GM18520 (cell line): ENCODE measurements around the gene P4HTM.

Source experiments
- ATAC-seq: cut with Tn5 transposase; IDR thresholded peaks from one replicate; pipeline ENCODE4 v1.9.1; 2021; ENCODE audit not compliant: unreplicated experiment

The P4HTM gene, protein sequence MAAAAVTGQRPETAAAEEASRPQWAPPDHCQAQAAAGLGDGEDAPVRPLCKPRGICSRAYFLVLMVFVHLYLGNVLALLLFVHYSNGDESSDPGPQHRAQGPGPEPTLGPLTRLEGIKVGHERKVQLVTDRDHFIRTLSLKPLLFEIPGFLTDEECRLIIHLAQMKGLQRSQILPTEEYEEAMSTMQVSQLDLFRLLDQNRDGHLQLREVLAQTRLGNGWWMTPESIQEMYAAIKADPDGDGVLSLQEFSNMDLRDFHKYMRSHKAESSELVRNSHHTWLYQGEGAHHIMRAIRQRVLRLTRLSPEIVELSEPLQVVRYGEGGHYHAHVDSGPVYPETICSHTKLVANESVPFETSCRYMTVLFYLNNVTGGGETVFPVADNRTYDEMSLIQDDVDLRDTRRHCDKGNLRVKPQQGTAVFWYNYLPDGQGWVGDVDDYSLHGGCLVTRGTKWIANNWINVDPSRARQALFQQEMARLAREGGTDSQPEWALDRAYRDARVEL

DNA sequence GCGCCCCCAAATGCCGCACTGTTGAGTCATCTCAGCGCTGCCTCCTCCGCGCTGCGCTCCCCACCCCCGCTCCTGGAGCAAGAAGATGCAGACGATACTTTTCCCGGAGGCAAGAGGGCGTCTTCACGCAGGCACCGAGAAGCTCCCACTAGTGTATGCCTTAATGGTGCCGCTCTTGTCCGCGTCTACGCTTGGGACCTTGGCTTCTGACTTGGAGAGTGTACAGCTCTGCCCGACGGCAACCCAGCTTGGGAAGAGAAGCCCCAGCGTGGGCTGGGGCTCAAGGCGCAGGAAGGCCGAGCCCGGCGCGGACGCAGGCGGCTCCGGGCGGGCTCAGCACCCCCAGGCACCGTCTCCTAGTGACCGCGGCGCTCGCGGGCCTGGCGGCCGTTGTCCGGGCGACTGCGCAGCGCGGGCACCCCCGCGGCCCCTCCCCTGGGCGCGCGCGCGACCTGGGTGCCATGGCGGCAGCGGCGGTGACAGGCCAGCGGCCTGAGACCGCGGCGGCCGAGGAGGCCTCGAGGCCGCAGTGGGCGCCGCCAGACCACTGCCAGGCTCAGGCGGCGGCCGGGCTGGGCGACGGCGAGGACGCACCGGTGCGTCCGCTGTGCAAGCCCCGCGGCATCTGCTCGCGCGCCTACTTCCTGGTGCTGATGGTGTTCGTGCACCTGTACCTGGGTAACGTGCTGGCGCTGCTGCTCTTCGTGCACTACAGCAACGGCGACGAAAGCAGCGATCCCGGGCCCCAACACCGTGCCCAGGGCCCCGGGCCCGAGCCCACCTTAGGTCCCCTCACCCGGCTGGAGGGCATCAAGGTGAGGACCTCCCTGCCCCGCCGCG, at the start of gene P4HTM:
Gene P4HTM (plus strand): TSS at position 446 of the 840 bp plus-strand sequence. CDS start 16 bp downstream, at position 462.
- peak; percentile 47 for ATAC-seq

DNA sequence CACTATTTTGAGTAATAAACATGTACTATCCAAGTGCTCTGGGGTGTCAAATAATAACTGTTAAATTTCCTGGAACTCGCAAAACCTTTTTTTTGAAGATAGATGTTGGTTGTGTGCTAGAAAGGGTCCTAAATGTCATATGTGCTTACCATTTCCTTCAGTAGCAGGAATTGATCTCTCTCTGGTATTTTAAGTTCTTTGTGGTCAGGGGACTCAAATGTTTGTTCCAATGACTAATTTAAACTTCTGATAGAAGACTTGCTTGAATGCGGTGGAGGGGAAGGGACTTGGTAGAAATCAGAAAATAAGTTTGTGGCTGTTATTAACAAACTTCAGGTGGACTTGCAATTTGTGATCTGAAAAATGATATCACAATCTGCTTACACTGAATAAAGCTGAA, 44.6 kb upstream of the P4HTM start:
- no peak for ATAC-seq

DNA sequence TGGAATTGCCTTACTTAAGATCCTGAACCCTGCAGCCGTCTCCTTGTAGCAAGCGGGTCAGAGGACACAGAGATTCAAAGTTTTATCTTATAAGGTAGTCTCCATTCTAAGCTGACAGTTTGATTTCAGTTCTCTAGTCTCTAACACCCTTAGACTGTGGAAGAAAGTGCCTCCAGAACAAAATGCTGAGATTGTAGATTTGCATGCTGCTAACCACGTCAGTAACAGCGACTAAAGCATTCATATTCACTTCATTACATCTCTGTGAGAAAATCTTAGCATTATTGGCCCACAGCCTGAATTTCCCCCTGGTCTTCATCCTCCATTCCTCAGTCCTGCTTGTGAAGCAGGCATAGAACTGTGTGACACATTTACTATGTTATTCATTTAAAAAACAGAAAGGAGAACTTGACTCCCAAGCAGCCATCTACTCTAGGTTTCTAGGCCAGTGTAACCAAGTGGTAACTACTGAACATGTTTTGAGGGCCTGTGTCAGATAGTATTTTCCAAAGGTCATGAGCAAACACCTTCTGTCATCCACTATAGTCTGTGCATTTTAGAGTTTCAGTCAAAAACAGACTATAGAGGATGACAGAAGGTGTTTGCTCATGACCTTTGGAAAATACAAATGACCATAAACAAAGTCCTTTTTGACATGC, 44.0 kb upstream of the P4HTM start:
- no peak for ATAC-seq

DNA sequence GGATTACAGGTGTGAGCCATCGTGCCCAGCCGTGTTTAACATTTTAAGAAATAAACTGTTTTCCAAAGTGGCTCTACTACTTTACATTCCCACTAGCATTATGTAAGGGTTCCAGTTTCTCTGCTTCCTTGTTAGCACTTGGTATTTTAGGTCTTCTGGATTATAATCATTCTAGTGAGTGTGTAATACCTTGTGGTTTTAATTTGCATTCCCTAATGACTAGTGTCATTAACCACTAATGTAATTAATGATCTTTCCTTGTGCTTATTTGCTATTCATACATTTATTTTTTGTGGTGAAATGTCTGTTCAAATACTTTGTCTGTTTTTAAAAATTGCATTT, 40.7 kb upstream of the P4HTM start:
- ATAC-seq, result no peak

DNA sequence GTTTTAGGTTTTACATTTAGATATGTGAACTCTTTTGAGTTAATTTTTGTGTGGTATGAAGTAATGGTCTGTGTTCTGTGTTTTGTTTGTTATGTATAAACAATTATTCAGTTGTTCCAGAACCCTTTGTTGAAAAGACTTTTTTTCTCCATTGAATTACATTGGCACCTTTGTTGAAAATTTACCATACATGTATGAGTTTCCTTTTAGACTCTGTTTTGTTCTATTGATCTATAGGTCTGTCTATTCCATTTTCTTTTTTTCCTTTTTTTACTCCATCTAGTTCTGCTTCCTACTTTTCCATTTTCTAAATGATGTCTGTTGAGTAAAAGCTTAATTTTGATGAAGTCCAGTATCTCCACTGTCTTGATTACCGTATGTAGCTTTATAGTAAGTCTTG, 40.0 kb upstream of the P4HTM start:
- no peak for ATAC-seq

DNA sequence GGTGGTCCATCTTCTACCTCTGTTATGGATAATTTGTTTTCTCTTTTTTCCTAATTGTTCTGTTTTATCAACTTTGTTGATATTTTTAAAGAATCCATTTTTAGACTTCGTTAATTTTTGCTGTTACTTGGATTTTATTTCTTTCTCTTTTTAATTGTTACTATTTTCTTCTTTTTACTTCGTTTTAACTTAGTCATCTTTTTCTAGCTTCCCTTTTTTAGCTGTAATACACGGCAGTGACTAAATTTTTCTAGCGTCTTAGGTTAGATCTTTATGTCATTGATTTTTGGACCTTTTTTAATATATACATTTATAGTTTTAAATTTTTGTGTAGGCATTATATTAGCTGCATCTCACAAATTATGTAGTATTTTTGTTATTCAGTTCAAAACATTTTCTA, 38.3 kb upstream of the P4HTM start:
- ATAC-seq, result no peak

DNA sequence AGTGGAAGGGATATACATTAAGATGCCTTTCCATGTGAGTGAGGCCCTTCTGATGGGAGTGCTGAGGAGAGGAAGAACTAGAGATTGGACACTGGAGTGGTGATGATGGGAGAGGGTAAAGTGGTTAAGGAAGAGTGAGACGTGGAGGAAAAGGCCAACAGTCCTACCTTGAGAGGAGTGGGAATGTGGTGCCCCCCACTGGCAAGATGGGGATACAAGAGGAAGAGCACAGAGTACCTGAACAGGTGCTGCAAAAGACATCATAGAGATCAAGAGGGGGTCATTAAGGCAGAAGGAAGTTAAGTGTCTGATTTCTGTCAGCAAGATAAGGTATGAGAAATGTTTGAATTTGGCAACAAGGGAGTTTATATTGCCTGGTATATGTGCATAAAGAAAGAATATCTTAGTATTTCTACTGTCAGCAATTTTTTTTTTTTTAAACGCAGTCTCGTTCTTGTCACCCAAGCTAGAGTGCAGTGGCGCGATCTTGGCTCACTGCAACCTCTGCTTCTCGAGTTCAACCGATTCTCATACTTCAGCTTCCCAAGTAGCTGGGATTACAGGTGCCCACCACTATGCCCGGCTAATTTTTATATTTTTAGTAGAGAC, 37.4 kb upstream of the P4HTM start:
- no peak for ATAC-seq

DNA sequence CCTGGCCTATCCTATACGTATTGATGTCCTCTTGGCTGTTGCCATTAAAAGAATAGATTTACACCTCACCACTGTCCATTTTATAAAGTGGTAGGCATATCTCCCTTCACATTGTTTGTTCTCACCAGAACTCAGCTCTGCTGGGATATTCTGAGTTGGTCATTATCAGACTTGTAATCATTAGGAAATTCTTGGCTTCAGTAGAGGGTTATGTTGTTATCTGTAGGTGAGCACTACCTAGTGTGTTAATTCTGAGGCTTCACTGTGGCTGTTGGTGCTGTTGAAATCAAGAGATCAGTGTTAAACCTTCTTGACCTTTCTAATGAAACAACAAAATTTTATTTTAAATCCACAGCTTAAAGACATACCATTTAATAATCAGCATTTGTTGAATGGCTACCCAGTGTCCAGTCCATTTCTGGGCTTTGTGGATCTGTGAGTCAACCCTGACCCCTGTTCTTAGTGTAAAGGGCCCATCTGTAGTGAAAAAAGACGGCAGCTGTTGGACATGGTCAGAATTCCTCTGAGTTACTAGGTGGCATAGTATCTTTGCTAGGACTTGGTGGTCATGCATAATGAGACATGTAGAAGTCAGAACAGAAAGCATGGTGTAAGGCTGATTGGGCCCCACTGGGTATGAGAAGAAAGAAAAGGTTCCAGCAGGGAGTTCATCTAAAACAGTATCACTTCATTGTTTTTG, 32.9 kb upstream of the P4HTM start:
- ATAC-seq, result no peak

DNA sequence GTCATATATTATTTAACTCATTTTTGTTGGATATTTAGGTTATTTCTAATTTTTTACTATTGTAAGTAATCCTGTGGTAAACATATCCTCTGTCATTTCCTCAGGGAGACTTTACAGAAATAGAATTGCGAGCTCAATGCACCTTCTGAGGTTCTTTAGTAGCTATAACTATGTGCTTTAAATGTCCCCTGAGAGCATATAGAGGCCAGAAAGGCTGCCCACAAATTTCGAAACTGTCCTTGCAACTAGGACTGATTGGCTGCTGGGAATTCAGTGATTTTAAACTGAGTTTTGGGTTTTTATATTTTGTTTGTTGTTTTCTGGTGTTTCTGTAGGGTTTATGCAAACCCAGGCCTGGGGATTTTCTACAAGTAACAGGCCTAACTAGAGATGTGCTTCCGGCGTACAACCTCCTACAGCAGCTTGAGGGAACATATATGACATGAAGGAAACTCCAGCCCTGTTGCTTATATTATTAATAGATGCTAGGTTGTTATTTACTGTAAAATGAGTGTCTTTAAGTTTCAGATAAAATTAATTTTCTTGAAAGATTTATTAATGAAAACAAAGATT, 29.1 kb upstream of the P4HTM start:
- ATAC-seq, result no peak

DNA sequence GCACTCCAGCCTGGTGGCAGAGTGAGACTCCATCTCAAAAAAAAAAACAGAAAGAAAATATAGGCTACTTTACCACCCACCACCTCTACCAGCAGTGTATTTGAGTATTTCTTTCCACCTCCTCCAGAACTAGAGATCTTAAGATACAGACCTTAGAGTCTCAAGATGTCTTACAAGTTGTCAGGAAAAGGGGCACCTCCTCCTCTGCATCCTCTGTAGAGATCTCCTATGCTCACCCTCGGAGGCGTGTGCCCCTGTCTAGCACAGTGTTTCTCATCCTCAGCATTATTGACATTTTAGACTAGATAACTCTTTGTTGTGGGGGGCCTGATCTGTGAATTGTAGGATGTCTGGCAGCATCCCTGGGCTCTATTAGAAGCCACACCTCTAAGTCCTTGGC, 27.7 kb upstream of the P4HTM start:
- ATAC-seq, result no peak

DNA sequence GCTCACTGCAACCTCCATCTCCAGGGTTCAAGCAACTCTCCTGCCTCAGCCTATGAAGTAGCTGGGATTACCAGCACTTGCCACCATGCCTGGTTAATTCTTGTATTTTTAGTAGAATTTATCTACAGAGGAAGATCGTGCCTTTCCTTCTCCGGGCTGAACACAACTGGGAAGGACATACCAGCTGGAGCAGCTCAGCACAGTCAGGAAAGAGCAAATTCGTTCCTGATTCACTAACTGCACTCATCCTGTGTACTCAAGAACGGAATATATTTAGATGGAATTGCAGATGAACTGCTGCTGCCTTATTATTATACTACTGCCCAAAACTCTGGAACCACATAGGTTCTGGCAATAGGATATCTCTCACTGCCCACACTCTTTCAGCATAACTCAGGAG, 27.1 kb upstream of the P4HTM start:
- no peak for ATAC-seq

DNA sequence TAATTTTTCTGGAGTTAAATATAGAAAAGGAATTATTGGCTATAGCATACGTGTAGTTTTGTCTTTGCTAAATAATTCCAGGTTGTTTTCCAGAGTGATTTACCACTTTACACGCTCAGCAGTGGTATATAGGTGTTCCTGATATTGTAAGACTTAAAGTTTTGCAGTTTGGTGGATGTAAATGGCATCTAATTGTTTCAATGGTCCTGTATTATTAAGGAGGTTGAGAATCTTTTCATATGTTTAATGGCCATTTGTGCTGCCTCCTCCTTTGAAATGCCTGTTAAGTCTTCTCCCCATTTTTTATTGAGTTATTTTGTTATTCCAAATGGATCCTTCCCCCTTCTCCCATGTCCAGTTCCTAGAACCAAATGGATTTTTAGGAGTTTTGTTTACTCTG, 26.4 kb upstream of the P4HTM start:
- no peak for ATAC-seq

DNA sequence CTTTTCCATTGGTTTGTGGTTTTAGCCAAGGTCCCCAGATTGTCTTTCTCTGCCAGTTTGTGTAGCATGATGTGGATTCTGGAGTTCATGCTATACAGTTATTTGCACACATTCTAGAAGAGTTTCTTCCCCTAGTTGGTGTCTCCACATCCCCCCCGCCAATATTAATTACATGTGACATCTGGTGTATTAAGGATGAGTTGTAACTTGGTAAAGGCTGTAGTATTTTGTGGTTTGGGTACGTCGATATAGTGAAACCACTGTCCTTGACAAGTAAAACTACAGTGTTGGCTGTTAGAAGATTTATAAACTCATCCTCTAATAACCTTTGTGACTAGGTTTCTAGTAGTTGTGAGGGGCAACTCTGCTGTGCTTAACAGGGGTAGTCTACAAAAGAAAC, 23.7 kb upstream of the P4HTM start:
- no peak for ATAC-seq

DNA sequence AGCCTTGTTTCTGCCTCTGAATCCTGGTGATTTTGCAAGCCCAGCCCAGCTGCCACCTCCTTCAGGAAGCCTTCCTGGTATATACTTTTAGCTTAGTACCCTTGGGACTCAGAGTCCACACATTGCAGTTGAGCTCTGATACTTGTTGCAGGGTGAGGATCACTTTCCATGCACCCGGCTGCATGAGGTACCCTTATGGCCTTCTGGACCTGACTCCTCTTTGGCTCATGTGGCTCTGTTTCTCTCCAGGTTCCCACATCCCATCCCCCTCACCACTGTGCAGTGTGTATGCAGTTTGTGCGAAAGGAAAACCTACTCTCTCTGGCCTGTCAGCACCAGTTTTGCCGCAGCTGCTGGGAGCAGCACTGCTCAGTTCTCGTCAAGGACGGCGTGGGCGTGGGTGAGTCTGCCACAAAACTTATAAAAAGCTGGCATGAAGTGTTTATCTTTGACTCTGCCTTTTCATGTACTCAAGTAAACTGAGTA, 23.1 kb upstream of the P4HTM start:
- ATAC-seq, result no peak

DNA sequence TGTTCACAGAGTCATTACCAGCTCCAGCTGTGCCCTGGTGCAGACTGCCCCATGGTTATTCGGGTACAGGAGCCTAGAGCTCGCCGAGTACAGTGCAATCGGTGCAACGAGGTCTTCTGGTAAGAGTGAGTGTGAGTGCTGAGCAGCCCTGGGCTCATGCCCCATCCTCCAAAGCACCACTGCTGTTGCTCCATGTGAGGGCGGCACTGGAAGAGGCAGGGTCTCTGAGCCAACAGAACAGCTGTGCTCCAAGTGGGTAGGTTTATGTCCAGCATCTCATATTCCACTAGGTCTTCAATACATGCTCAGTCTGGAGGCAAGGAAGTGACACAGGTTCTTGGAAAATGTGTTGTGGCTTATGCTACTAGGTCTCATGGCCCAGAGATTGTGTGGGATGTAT, 19.5 kb upstream of the P4HTM start:
- no peak for ATAC-seq

DNA sequence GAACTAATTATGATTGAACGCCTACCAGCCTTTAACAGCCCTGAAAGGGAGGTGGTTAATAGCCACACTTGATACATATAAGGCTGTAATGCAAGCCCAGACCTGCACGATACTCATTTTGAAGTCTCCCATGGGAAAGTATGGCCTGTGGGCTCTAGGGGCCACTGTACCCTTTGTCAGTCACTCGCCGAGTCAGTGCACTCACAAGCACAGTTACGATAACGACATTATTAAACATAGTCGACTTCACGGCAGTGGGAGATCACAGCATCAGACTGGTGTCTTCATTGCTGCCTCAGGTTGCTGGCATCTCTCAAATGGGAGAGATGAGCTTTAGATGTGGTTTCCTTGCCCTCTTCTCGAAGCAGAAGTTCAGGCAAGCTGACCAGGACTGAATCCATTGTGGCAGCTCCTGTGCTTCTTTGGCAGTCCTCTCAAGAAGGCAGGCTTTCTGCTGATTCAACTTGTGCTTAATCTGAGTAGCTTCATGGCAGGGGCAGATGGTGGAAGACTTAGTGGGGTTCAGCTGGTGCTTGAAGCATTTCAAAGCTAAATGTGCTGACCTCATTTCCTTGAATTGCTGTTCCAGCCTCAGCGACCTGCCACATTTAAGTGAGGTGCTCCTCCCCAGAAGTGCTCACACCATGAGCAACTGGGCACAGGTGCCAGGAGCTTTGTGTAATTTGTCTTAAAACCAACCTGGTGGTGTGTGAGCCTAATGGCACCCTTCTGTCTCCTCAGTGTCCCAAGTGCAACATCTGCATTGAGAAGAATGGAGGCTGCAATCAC, 15.8 kb upstream of the P4HTM start:
- ATAC-seq, result no peak

DNA sequence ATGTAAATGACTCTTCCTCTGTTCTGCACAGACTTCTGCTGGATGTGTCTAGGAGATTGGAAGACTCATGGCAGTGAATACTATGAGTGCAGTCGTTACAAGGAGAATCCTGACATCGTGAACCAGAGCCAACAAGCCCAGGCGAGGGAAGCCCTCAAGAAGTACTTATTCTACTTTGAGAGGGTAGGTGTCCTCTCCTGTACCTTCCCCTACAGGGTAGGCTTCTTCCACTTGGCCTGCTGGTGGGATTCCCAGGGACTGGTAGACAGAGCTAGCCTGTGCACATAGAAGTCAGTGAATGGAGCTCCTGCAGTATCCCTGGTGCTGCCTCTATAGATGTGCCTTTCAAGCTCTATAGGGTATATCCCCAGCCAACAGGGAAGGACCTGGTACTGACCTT, 10.6 kb upstream of the P4HTM start:
- no peak for ATAC-seq

DNA sequence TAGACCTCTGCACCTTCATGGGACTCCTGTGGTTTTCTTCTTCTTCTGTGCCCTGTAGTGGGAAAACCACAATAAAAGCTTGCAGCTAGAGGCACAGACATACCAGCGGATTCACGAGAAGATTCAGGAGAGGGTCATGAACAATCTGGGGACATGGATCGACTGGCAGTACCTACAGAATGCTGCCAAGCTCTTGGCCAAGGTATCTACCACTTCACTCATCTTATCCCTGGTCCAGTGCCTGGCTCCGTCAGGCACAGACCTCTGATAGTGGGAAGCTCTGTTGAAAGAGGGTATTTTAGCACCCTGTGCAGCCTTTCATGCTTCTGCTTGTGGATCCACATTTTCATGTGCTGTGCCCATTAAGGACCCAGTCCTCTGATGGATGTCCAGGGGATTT, 9.7 kb upstream of the P4HTM start:
- no peak for ATAC-seq

DNA sequence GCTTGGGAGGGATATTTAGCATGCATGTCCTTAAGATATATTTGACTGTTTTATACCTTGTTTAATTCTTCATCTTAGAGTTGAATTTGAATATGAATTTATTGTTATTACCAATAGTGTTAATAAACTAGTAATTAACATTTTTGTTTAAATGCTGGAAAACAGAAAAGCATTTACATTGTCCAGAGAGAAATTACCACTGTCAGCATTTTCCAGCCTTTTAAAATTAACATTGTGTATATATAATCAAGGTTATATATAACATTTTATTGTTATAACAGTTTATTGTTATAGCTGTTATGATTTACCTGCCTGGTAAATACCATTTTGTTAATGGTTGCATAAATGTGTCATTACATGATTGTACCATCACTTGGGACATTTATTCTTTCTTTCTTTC, 8.0 kb upstream of the P4HTM start:
- ATAC-seq, result no peak
